Measurements from ENCODE around the gene TRABD. TPM values are rescaled to one million over a fixed set of nuclear protein-coding genes. Genes with fewer than 3 reads are reported as not detected.
A peak's percentile ranks its signal among the peaks of the same experiment; 100 is the strongest.

The TRABD gene
- total RNA-seq, 2 donors from 2014 or later: 108 to 125 TPM

DNA sequence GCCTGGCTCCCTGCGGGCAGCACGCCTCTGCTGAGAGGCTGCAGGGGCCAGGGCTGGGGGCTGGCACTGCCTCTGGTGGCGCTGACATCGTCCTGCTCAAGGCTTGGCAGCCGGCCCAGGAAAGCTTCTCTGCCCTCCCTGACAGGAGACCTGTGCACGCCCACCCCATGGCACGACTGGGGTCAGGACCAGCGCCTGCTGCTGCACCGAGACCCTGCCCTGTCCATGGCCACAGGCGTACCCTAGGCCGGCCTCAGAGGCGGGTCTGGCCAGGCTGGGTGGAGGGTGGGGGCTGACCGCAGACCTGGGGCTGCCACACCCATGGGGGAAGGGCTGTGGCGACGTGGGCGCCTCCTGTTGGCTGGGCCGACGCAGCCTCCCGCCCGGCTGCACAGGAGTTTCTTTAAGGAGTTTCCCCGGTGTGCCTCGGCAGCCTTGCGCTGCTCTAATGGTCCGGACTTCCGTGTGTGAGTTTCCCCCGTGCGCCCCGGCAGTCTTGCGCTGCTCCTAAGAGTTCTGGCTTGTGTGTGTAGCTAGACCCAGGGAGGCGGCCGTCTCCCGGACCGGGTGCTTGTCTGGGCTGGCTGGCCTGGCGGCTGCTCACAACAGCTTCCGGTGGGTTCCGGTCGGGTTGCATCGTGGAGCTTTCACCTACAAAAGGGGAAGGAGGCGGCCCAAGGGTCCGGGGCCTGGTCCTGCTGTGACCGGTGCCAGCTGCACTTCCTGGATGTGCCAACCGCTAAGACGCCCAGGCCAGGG is 4.6 kb downstream of the TRABD start:
- Mint-ChIP-seq H3K4me1 (ENCODE audit: low read depth) (peaks cover 45% of the 10 kb centered on the region), H3K36me3 (ENCODE audit: insufficient read depth in 2 of 2) (peaks cover 4 to 6% of the 10 kb centered on the region in 2 donors), H3K4me3 (peak overlapping the region; percentile 91 to 92), H3K27ac (peak overlapping the region; percentile 95), H3K27me3 (ENCODE audit: low read depth) (no peaks in the 10 kb centered on the region), H3K9me3 (no peaks in the 10 kb centered on the region)
- peak; percentile 81 to 84 for DNase-seq
- ATAC-seq (replicated peaks in 1 of 2): peak; percentile 48 to 53

DNA sequence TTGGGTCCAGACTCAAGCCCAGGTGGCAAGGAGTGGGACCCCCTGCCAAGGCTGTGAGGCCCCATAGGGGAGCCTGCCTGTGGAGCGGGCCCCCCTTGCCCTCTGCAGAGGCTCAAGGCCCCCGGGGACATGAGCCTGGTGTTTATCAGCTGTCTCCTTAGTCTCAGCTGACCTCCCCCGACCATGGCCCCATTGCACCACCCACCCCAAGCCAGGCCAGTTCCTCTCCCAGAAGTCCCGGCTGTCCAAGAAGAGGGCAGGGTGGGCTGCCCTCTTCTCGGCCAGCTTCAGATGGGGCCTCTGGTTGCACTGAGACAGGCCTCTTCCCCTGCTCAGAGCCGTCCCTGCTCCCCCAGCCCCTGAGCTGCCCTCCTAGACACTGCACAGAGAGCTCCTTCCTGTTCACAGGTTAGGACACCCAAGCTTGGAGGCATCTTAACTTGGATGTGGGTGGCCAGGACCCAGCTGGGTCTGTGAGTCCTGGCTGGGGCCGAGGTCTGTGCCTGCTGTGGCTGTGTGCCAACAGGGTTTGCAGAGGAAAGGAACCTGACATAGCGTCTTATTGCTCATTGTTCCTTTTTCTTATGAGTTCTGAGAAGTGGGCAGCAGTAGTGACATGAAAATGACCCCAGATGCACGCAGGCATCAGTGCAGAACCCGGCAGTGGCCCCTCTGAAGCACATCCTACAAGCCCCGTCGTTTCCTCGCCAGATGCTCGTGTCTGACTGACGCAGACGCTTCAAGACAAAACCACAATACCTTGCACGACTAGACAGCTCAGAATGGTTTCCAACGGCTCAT is 5.4 kb downstream of the TRABD start:
- Mint-ChIP-seq H3K4me3 (peak overlapping the region; percentile 91 to 92), H3K27ac (peak overlapping the region; percentile 92), H3K36me3 (ENCODE audit: insufficient read depth in 2 of 2) (peaks cover 4 to 6% of the 10 kb centered on the region in 2 donors), H3K27me3 (ENCODE audit: low read depth) (no peaks in the 10 kb centered on the region), H3K4me1 (ENCODE audit: low read depth) (peaks cover 47% of the 10 kb centered on the region), H3K9me3 (no peaks in the 10 kb centered on the region)
- ATAC-seq (replicated peaks in 1 of 2) (peak; percentile 71 to 73), DNase-seq (peak; percentile 77 to 78)

DNA sequence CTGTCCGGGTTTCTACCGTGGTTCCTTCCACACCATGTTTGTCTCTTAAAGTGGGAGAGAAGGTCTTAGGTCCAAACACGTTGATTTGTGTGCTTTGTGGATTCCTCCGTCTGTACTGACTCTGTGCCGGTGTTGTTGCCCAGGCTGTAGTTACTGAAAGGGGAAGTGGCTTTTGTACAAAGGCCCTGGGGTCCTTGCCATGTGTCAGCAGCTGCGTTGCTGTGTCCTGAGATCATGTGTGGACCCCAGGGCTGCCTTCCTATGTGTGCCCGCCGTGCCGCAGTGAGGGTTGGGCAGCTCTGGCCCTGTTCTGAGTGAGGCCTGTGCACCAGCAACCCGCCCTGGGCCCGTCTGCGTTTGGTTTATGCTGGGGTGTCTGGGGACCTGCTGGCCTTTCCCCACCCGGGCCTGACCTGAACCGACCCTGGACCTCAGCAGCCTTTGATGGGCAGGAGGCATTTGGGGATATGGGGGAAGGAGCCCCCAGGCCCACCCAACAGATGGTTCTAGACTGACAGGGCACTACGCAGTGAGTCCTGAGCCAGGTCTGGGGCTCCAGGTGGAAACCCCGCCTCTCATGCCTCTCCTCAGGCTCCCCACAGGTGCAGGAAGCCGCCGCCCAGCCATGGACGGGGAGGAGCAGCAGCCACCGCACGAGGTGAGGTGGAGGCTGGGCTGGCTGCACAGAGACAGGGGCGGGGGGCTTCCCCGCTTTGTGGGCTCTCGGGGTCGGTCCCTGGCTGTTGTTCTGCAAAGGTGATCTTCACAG is 6.9 kb downstream of the TRABD start:
- no peak for ATAC-seq (replicated peaks in 1 of 2)
- Mint-ChIP-seq H3K36me3 (ENCODE audit: insufficient read depth in 2 of 2) (peaks cover 1 to 6% of the 10 kb centered on the region in 2 donors), H3K4me3 (peak overlapping the region; percentile 91 to 92), H3K27me3 (ENCODE audit: low read depth) (no peaks in the 10 kb centered on the region), H3K4me1 (ENCODE audit: low read depth) (peaks cover 42% of the 10 kb centered on the region), H3K9me3 (no peaks in the 10 kb centered on the region), H3K27ac (peak overlapping the region; percentile 76)
- no peak for DNase-seq

DNA sequence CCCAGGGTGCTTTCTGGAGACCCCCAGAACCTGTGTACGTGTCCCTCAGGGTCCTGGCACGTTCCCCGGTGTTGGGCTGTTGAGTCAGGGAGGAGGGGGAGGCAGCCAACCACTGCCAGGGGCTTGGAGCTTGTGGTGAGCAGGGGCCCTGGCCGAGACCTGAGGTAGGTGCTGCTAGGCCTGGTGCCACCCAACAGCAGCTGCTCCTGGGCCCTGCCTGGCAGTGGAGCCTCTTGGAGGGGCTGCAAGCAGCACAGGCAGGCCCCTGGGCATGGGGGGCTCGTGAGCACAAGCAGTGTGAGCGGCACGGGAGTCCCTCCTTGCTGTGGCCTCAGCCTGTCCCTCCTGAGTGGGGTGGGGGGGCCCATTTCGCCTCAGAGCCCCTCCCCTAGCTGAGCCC is 7.9 kb downstream of the TRABD start:
- ATAC-seq (replicated peaks in 1 of 2): no peak
- no peaks in the 10 kb centered on the region for H3K27me3 Mint-ChIP-seq (ENCODE audit: low read depth)
- peaks cover 38% of the 10 kb centered on the region for H3K4me1 Mint-ChIP-seq (ENCODE audit: low read depth)
- peaks cover 1 to 7% of the 10 kb centered on the region in 2 donors for H3K36me3 Mint-ChIP-seq (ENCODE audit: insufficient read depth in 2 of 2)
- no peak overlapping the region for H3K27ac Mint-ChIP-seq
- no peak overlapping the region for H3K4me3 Mint-ChIP-seq
- H3K9me3 Mint-ChIP-seq: no peaks in the 10 kb centered on the region
- no peak for DNase-seq

DNA sequence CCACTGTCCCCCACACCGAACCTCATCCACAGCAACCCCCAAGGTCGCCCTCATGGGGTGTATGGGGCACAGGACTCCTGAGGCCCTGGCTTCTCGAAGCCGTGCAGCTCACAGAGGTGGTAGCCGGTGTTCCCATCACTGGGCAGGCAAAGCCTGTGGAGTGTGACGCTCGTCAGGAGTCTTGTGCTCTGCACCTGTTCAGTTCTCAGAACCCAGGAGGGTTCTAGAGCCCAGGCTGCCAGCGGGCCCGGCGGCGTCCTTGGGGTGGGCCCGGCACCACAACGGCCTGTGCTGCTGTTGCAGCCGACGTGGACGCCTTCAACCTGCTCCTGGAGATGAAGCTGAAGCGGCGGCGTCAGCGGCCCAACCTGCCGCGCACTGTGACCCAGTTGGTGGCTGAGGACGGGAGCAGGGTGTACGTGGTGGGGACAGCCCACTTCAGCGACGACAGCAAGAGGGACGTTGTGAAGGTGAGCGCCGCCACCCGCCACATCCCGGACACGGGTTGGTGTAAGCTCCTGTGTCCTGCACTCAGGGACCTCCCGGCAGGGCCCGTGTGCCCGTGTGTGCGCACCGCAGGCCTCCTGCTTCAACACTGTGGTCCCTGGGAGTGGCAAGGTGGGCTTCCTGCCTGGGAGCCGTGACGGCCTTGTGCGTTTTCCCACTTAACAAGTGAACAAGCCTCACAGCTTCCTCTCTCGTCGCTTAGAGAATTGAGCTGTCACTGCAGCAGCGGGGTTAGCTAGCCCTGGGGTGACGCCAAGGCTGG is 8.5 kb downstream of the TRABD start:
- Mint-ChIP-seq H3K27ac (no peak overlapping the region), H3K4me1 (ENCODE audit: low read depth) (peaks cover 36% of the 10 kb centered on the region), H3K4me3 (no peak overlapping the region), H3K27me3 (ENCODE audit: low read depth) (no peaks in the 10 kb centered on the region), H3K9me3 (no peaks in the 10 kb centered on the region), H3K36me3 (ENCODE audit: insufficient read depth in 2 of 2) (peaks cover 1 to 7% of the 10 kb centered on the region in 2 donors)
- ATAC-seq (replicated peaks in 1 of 2) (no peak), DNase-seq (no peak)

DNA sequence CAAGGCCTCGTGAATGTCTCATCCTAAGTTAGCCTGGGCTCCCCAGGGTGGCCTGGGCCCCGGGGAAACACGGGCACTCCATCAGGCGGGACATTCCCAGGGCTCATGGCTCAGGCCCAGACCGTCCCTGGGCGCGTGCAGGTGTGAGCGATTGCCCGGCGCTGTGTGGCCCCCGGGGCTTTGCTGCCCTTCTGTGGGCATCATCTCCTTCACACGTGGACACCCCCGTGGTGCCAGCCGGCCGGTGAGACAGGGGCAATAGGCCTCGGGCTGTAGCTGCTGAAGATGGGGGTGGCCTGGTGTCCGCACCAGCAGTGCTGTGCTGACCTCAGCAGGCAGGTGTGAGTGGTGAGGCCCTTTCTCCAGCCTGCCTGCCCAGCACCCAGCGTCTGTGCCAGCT is 10.5 kb downstream of the TRABD start:
- Mint-ChIP-seq H3K9me3 (no peaks in the 10 kb centered on the region), H3K27ac (no peak overlapping the region), H3K4me3 (no peak overlapping the region), H3K27me3 (ENCODE audit: low read depth) (no peaks in the 10 kb centered on the region), H3K4me1 (ENCODE audit: low read depth) (peaks cover 31% of the 10 kb centered on the region), H3K36me3 (ENCODE audit: insufficient read depth in 2 of 2) (peaks cover 1 to 7% of the 10 kb centered on the region in 2 donors)
- DNase-seq: no peak
- no peak for ATAC-seq (replicated peaks in 1 of 2)

DNA sequence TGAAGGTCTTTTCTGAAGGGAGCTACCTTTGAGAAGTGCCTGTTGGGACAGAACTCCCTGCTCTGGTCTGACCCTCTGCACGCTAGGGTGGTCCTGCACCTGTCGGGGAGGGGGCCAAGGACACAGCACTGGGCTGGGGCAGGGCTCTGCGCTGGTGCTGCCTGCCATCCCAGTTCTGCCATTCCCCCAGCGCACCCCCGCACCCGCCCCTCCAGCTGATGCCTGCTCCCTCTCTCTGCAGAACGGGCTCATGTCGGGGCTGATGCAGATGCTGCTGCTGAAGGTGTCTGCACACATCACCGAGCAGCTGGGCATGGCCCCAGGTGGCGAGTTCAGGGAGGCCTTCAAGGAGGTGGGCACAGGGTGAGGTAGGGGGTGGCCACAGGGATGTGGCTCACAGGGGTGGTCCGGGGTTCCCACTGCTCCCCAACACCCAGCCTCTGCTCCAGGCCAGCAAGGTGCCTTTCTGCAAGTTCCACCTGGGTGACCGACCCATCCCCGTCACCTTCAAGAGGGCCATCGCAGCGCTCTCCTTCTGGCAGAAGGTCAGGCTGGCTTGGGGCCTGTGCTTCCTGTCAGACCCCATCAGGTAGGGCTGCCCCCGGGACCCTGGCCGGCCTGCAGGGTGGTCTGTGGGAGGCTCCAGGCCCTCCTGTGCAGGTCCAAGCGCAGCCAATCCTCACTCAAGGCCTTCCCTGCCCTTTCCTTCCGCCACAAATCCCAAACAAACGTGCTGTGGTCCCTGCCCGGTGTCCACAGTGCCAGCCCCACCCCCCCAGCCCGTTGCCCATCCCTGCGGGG is 11.5 kb downstream of the TRABD start:
- Mint-ChIP-seq H3K27me3 (ENCODE audit: low read depth) (no peaks in the 10 kb centered on the region), H3K36me3 (ENCODE audit: insufficient read depth in 2 of 2) (peaks cover 1 to 3% of the 10 kb centered on the region in 2 donors), H3K4me1 (ENCODE audit: low read depth) (peaks cover 28% of the 10 kb centered on the region), H3K4me3 (no peak overlapping the region), H3K9me3 (no peaks in the 10 kb centered on the region), H3K27ac (no peak overlapping the region)
- DNase-seq (no peak), ATAC-seq (replicated peaks in 1 of 2) (no peak)

DNA sequence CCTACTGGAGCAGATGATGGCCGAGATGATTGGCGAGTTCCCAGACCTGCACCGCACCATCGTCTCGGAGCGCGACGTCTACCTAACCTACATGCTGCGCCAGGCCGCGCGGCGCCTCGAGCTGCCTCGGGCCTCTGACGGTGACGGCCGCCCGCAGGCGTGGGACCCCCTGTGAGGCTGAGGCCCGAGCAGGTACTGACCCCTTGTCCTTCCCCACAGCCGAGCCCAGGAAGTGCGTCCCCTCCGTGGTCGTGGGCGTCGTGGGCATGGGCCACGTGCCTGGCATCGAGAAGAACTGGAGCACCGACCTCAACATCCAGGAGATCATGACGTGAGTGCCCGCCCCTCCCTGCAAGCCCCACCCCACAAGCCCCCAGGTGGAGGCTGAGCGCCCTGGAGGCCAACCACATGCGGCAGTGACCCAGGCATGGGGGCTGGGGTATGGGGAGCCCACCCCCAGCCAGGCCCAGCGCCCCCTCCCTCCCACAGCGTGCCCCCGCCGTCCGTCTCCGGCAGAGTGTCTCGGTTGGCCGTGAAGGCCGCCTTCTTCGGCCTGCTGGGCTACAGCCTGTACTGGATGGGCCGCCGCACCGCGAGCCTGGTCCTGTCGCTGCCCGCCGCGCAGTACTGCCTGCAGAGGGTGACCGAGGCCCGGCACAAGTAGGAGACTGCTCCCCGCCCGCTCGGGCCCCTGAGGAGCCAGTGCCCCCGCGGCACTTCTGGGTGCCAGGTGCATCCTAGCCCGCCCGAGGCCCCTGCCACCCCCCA is 12.3 kb downstream of the TRABD start:
- H3K27ac Mint-ChIP-seq: no peak overlapping the region
- no peaks in the 10 kb centered on the region for H3K27me3 Mint-ChIP-seq (ENCODE audit: low read depth)
- peaks cover 1 to 3% of the 10 kb centered on the region in 2 donors for H3K36me3 Mint-ChIP-seq (ENCODE audit: insufficient read depth in 2 of 2)
- DNase-seq: no peak
- no peak overlapping the region for H3K4me3 Mint-ChIP-seq
- no peak for ATAC-seq (replicated peaks in 1 of 2)
- peaks cover 30% of the 10 kb centered on the region for H3K4me1 Mint-ChIP-seq (ENCODE audit: low read depth)
- H3K9me3 Mint-ChIP-seq: no peaks in the 10 kb centered on the region

DNA sequence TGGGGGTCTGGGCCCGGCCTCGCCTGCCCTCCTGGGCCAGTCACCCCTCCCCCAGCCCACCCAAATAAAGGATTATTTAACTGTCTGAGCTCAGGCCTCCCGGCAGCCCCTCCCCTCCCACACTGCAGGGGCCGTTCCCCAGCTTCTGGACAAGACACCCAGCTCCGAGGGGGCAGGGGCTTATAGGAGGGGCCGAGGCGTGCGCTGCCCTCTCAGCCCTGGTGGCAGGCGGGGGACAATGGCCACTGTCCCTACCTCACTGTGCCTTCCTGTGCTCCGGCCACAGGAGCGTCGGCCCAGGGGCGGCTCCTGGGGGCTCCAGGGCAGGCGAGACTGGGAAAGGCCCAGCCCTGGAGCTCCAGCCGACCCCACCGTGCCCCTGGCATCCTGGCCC is 12.9 kb downstream of the TRABD start:
- no peak overlapping the region for H3K27ac Mint-ChIP-seq
- DNase-seq: no peak
- no peaks in the 10 kb centered on the region for H3K27me3 Mint-ChIP-seq (ENCODE audit: low read depth)
- H3K36me3 Mint-ChIP-seq (ENCODE audit: insufficient read depth in 2 of 2): peaks cover 5% of the 10 kb centered on the region in 2 donors
- H3K4me1 Mint-ChIP-seq (ENCODE audit: low read depth): peaks cover 31% of the 10 kb centered on the region
- H3K9me3 Mint-ChIP-seq: no peaks in the 10 kb centered on the region
- ATAC-seq (replicated peaks in 1 of 2): no peak
- H3K4me3 Mint-ChIP-seq: no peak overlapping the region

DNA sequence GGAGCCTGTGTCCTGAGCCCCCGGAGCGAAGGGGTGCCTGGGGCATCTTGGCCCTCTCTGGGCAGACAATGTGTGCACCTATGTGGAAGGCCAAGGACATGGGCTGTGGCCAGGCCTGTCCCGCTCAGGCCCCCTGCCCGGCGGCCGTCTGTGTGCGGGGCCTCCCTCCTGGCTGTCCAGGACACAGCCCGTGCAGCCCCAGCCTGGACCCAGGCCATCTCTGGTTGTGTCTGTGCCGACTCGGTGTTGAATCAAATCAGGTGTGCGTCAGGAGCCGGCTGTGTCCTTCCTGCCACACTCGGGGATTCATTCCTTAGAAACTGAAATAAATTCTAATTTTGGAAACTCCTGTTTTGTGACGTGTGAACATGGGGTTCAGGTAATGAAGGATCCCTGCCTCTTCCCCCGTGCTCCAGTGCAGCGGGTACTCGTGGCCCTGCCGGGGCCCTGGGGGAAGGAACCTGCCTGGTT is 13.6 kb downstream of the TRABD start:
- peak overlapping the region; percentile 76 to 80 for H3K4me3 Mint-ChIP-seq
- H3K4me1 Mint-ChIP-seq (ENCODE audit: low read depth): peaks cover 37% of the 10 kb centered on the region
- DNase-seq (no peak), ATAC-seq (replicated peaks in 1 of 2) (no peak)
- no peak overlapping the region for H3K27ac Mint-ChIP-seq
- peaks cover 5% of the 10 kb centered on the region in 2 donors for H3K36me3 Mint-ChIP-seq (ENCODE audit: insufficient read depth in 2 of 2)
- no peaks in the 10 kb centered on the region for H3K9me3 Mint-ChIP-seq
- no peaks in the 10 kb centered on the region for H3K27me3 Mint-ChIP-seq (ENCODE audit: low read depth)

DNA sequence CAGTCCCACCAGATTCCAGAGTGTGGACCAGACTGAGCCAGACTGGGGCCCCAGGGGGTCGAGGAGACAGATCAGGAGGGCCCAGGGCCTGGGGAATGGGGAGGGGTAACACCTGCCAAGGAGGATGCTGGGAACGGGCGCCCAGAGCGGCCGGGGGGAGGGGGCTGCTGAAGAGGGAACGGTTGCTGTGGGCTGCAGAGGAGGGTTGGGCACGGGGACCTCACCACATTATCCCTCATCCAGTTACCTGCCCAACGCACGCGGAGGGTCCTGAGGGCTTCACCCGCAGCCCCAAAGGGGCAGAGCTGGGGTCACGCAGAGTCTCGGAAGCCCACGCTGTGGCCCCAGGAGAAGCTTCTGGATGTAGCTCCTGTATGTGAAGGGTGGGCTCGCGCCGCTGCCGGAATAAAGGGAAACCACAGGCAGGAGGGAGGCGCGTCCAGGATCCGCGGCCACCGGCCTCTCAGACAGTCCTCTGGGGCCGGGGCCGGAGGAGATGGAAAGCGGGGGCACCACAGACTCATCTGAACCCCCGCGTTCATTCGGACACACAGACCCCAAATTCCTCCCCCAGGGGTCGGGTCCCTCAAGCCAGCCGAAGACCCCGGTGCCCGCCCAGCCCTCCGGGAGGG is 14.2 kb downstream of the TRABD start:
- H3K27me3 Mint-ChIP-seq (ENCODE audit: low read depth): no peaks in the 10 kb centered on the region
- ATAC-seq (replicated peaks in 1 of 2): peak in 1 of 2 donors; percentile 1

More for the DNA sequence above, 14.2 kb downstream of the TRABD start:
- no peaks in the 10 kb centered on the region for H3K9me3 Mint-ChIP-seq
- H3K36me3 Mint-ChIP-seq (ENCODE audit: insufficient read depth in 2 of 2): peaks cover 5% of the 10 kb centered on the region in 2 donors
- no peak for DNase-seq
- peaks cover 37% of the 10 kb centered on the region for H3K4me1 Mint-ChIP-seq (ENCODE audit: low read depth)
- no peak overlapping the region for H3K27ac Mint-ChIP-seq
- H3K4me3 Mint-ChIP-seq: peak overlapping the region; percentile 76 to 80

All from activated T-cell treated with anti-CD3 and anti-CD28 coated beads, Interleukin-2, amount 50 U/mL, for 72 hours (primary cell).